Measurements from ENCODE around the gene PSMB7. TPM values are rescaled to one million over a fixed set of nuclear protein-coding genes. Genes with fewer than 3 reads are reported as not detected.

The PSMB7 gene
- total RNA-seq, 4 donors from 2014 or later = 265 to 438 (median 354) TPM

DNA sequence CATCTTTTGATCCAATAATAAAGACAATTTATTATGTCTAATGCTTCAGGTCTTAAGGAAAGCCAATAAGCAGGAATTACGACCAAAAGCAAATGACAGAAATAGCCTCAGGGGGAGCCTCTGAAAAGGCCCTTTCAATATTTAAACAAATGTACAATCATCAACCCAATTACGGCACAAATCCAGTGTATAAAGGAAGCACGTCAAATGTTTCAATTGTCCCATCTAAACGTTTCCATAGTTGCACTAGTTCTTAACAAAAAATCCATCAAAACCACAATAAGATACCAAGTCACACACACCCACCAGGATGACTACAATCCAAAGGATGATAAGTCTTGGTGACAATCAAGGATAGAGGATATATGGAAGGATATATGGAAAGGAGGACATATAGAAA is 41.9 kb downstream of the PSMB7 start:
- Histone ChIP-seq H3K4me3 (no peak overlapping the region), H3K27ac (no peak overlapping the region), H3K4me1 (peaks cover 38 to 51% of the 10 kb centered on the region in 2 donors), H3K36me3 (no peaks in the 10 kb centered on the region), H3K9me3 (no peaks in the 10 kb centered on the region), H3K27me3 (no peaks in the 10 kb centered on the region)
- intact Hi-C loops (cut with DNase I; ENCODE audit: low total_unique reads) = no loop called here
- TF ChIP-seq POLR2A (IDR thresholded peaks at IDR 0.05) = no peak
- TF ChIP-seq, protein P1, sequence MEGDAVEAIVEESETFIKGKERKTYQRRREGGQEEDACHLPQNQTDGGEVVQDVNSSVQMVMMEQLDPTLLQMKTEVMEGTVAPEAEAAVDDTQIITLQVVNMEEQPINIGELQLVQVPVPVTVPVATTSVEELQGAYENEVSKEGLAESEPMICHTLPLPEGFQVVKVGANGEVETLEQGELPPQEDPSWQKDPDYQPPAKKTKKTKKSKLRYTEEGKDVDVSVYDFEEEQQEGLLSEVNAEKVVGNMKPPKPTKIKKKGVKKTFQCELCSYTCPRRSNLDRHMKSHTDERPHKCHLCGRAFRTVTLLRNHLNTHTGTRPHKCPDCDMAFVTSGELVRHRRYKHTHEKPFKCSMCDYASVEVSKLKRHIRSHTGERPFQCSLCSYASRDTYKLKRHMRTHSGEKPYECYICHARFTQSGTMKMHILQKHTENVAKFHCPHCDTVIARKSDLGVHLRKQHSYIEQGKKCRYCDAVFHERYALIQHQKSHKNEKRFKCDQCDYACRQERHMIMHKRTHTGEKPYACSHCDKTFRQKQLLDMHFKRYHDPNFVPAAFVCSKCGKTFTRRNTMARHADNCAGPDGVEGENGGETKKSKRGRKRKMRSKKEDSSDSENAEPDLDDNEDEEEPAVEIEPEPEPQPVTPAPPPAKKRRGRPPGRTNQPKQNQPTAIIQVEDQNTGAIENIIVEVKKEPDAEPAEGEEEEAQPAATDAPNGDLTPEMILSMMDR (IDR thresholded peaks at IDR 0.05 in 4 of 5, conservative IDR thresholded peaks at IDR 0.05 in 1 of 5) = no peak
- ATAC-seq = no peak
- in situ Hi-C loops (cut with MboI; ENCODE audit: low sequenced_read_pairs in 4 of 4) = no loop called here
- no peak for DNase-seq

DNA sequence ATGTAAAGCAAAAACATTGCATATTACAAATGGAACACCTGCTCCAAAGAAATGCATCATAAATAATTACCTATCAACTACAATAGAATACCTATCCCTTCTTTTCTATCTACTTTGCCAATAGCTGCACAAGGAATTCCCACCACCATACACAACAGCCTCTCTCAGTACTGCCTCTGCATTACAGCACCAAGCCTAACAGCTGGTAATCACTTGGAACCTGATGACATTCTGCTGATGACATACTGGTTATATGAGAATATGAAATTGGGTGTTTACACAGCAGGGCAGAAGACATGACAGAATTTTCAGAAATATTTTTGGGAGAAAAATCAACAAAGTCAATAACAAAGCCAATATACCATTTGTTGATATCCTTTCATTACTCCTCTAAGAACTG is 43.2 kb downstream of the PSMB7 start:
- Histone ChIP-seq H3K27me3 (no peaks in the 10 kb centered on the region), H3K9me3 (no peaks in the 10 kb centered on the region), H3K4me3 (no peak overlapping the region), H3K27ac (no peak overlapping the region), H3K4me1 (peaks cover 34 to 39% of the 10 kb centered on the region in 2 donors), H3K36me3 (no peaks in the 10 kb centered on the region)
- no peak for DNase-seq
- intact Hi-C loops (cut with DNase I; ENCODE audit: low total_unique reads) (no loop called here), in situ Hi-C loops (cut with MboI; ENCODE audit: low sequenced_read_pairs in 4 of 4) (no loop called here)
- peak; percentile 77 to 78 for ATAC-seq
- no peak for TF ChIP-seq POLR2A (IDR thresholded peaks at IDR 0.05)
- TF ChIP-seq, protein P1 (IDR thresholded peaks at IDR 0.05 in 4 of 5, conservative IDR thresholded peaks at IDR 0.05 in 1 of 5) = no peak

DNA sequence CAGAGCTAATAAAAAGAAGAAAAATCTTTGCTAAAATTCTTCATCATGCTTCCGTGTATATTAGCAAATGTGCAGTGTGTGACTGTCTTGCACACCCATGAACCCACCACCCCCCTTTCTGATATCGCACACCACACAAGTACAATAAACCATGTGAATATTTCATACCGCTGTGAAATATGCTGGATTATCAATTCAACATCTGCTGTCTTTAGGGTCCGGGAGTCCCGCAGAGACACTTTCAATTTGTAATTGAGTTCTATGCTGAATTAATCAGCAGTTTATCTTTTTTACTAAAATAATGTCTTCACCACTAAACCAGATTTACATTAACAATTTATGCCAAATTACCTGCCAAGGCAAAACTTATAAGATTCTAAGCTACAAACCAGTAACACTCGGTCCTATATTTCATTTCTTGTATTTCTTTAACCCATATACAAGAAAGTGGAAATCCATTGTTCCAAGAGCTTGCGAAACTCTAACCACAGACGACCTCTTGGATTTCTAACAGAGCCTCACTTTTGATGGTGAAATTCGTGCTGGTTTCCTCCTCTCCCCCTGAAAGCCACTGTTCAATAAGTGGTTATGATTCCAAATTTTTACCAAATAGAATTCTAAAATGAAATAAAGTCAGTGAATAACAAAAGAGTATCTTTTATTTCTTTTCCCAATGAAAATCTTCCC is 44.2 kb downstream of the PSMB7 start:
- peak overlapping the region in 1 of 4 donors; percentile 8 for H3K27ac ChIP-seq
- no peaks in the 10 kb centered on the region for H3K36me3 ChIP-seq
- TF ChIP-seq POLR2A (IDR thresholded peaks at IDR 0.05) = no peak
- TF ChIP-seq, protein P1 (IDR thresholded peaks at IDR 0.05 in 4 of 5, conservative IDR thresholded peaks at IDR 0.05 in 1 of 5) = no peak
- H3K9me3 ChIP-seq = no peaks in the 10 kb centered on the region
- no peaks in the 10 kb centered on the region for H3K27me3 ChIP-seq
- ATAC-seq = no peak
- in situ Hi-C loops (cut with MboI; ENCODE audit: low sequenced_read_pairs in 4 of 4) = no loop called here
- H3K4me1 ChIP-seq = peaks cover 34 to 39% of the 10 kb centered on the region in 2 donors
- intact Hi-C loops (cut with DNase I; ENCODE audit: low total_unique reads) = no loop called here
- DNase-seq = no peak
- H3K4me3 ChIP-seq = no peak overlapping the region

DNA sequence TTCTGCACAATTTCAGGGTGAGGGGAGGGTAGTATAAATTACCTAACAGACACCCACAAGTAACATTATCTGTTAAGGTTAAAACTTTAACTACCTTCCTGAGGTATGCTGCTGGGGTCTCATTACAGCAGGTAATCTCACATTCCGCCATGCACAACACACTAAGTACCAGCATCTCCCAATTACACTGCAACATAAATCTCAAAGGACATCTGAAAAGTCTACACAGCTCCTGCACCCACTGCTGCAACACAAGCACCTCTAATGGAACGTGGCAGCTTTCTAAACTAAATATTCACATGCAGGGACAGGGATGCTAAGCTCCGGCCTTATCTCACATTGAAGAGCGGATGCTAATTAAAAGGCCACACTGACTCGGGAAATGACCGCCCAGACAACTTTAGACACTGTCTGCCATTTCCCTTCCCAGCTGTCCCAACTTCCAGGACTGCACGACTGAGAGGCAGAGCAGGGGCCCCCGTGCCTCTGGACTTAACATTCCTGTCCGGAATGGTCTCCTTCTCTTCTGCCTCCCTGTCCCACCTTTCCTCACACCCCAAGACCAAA is 45.9 kb downstream of the PSMB7 start:
- H3K4me1 ChIP-seq = peaks cover 34 to 39% of the 10 kb centered on the region in 2 donors
- no peaks in the 10 kb centered on the region for H3K36me3 ChIP-seq
- no peak for ATAC-seq
- TF ChIP-seq, protein P1 (IDR thresholded peaks at IDR 0.05 in 4 of 5, conservative IDR thresholded peaks at IDR 0.05 in 1 of 5) = no peak
- no peak for TF ChIP-seq POLR2A (IDR thresholded peaks at IDR 0.05)
- no peaks in the 10 kb centered on the region for H3K27me3 ChIP-seq
- no peak overlapping the region for H3K27ac ChIP-seq
- no peak for DNase-seq
- H3K4me3 ChIP-seq = no peak overlapping the region
- intact Hi-C loops (cut with DNase I; ENCODE audit: low total_unique reads) = no loop called here
- H3K9me3 ChIP-seq = no peaks in the 10 kb centered on the region
- in situ Hi-C loops (cut with MboI; ENCODE audit: low sequenced_read_pairs in 4 of 4) = no loop called here

Measured in gastrocnemius medialis (tissue), 4 donors.